ENCODE results near the gene TMEM163. TPM values are rescaled to one million over a fixed set of nuclear protein-coding genes. Genes with fewer than 3 reads are reported as not detected.

TMEM163 gene
- total RNA-seq, 1 donor from 2014 or later, result 2.4 TPM

DNA sequence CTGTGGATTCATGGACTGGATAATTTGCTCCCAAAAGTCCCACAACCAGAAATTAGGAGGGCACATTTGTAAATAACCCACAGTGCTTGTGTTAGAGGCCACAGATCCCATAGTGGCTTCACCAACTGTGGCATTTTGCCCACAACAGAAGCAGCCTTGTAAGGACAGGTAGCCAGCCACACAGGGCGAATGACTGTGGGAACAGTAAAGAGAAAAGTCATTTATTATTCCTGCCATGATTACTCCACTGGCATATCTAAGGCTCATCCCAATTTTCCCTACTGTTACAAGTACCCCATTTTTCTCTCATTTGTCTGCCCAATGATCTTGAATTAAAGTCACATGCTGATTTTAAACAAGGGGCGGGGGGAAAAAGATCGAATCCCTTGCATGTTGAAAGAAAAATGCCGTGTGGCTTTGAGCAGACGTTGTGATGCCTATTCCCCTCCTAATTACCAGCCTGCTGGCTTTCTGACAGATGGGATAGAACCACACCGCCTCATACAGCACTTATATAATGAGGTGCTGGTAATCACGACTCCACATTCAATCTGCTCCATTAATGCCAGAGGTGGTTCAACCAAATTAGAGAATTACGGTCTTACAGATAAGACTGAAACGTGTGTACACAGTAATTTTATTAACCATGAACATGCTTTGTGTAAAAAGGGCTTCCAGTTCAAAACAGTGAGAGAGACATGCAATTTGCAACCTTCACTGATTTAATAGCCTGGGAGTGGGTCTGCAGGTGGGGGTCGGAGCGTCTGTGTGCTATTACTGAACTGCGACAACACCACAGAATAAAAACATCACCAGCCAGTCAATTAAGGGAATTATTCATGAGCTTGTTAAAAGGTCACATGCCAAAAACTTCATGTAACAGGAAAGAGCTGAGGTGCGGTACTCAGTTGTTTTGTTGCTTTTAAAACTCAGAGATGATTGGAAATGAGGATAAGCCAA is 196.0 kb downstream of the TMEM163 start:
- no peak for DNase-seq (ENCODE audit: low read depth)
- TF ChIP-seq, protein P1, sequence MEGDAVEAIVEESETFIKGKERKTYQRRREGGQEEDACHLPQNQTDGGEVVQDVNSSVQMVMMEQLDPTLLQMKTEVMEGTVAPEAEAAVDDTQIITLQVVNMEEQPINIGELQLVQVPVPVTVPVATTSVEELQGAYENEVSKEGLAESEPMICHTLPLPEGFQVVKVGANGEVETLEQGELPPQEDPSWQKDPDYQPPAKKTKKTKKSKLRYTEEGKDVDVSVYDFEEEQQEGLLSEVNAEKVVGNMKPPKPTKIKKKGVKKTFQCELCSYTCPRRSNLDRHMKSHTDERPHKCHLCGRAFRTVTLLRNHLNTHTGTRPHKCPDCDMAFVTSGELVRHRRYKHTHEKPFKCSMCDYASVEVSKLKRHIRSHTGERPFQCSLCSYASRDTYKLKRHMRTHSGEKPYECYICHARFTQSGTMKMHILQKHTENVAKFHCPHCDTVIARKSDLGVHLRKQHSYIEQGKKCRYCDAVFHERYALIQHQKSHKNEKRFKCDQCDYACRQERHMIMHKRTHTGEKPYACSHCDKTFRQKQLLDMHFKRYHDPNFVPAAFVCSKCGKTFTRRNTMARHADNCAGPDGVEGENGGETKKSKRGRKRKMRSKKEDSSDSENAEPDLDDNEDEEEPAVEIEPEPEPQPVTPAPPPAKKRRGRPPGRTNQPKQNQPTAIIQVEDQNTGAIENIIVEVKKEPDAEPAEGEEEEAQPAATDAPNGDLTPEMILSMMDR (IDR thresholded peaks at IDR 0.05; ENCODE audit: insufficient read depth, low read length, poor library complexity, severe bottlenecking), result no peak
- no peak overlapping the region for H3K4me3 ChIP-seq (ENCODE audit: low read depth, low read length)
- no peaks in the 10 kb centered on the region for H3K27me3 ChIP-seq (ENCODE audit: control insufficient read depth, insufficient read depth, low read length)
- no peaks in the 10 kb centered on the region for H3K36me3 ChIP-seq (ENCODE audit: control insufficient read depth, insufficient read depth, low read length)

GRCh38 chr2:134518101-134518500 is 200.7 kb downstream of the TMEM163 start:
- TF ChIP-seq, protein P1 (IDR thresholded peaks at IDR 0.05; ENCODE audit: insufficient read depth, low read length, poor library complexity, severe bottlenecking), result no peak
- Histone ChIP-seq H3K36me3 (ENCODE audit: control insufficient read depth, insufficient read depth, low read length) (no peaks in the 10 kb centered on the region), H3K27me3 (ENCODE audit: control insufficient read depth, insufficient read depth, low read length) (no peaks in the 10 kb centered on the region), H3K4me3 (ENCODE audit: low read depth, low read length) (no peak overlapping the region)
- no peak for DNase-seq (ENCODE audit: low read depth)

DNA sequence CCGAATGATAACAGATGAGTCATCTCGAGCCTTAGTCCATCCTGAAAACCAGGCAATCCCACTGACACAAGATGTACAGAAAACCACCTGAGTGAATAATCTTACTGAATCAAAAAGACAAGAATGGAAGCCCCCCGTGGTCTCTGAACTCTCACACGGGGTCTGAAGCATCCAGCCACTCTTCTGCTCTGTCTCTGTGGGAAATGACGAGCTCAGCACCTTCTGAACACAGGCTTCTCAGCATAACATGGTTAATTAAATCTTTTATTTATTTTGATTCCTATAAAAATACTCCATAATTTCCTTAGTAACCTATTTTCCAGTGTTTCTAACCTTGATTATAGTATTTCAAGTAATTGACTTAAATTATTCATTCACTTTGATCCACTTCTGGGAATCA is 203.7 kb downstream of the TMEM163 start:
- TF ChIP-seq, protein P1 (IDR thresholded peaks at IDR 0.05; ENCODE audit: insufficient read depth, low read length, poor library complexity, severe bottlenecking), result no peak
- no peak overlapping the region for H3K4me3 ChIP-seq (ENCODE audit: low read depth, low read length)
- H3K27me3 ChIP-seq (ENCODE audit: control insufficient read depth, insufficient read depth, low read length), result no peaks in the 10 kb centered on the region
- DNase-seq (ENCODE audit: low read depth), result no peak
- no peaks in the 10 kb centered on the region for H3K36me3 ChIP-seq (ENCODE audit: control insufficient read depth, insufficient read depth, low read length)

- TF ChIP-seq, protein P1 (IDR thresholded peaks at IDR 0.05; ENCODE audit: insufficient read depth, low read length, poor library complexity, severe bottlenecking), result no peak
- DNase-seq (ENCODE audit: low read depth), result no peak
- H3K36me3 ChIP-seq (ENCODE audit: control insufficient read depth, insufficient read depth, low read length), result no peaks in the 10 kb centered on the region
- H3K4me3 ChIP-seq (ENCODE audit: low read depth, low read length), result no peak overlapping the region
- H3K27me3 ChIP-seq (ENCODE audit: control insufficient read depth, insufficient read depth, low read length), result no peaks in the 10 kb centered on the region
Measured at GRCh38 chr2:134513465-134513804, 205.4 kb downstream of the TMEM163 start.

DNA sequence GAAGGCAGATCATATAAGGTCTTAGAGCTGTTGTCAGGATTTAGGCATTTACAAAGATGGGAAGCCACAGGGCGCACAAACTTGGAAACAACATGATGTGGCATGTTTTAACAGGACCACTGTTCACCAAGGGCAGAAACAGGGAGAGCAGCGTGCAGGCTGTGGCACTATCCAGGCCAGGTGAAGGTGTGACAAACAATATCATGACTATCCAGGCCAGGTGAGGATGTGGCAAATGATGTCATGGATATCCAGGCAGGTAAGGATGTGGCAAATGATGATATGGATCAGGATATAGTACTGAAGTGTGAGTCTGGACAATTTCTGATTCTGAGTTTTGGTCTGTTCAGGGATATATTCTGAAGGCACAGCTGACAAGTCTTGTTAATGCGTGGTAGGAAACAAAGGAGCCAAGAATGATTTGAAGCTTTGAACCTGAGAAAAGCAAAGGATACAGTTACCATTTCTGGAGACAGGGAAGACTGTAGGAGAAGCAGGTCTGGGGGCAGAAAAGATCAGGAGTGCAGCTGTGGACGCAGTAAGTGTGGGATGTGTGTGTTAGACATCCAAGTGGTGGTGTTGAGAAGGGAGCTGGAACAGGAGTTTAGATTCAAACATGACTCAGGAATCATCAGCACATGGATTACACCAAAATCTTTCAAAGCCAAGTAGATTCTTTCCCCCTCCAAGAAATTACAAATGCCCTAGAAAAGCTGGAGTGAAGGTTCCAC is 205.9 kb downstream of the TMEM163 start:
- TF ChIP-seq, protein P1 (IDR thresholded peaks at IDR 0.05; ENCODE audit: insufficient read depth, low read length, poor library complexity, severe bottlenecking), result no peak
- no peaks in the 10 kb centered on the region for H3K36me3 ChIP-seq (ENCODE audit: control insufficient read depth, insufficient read depth, low read length)
- no peak overlapping the region for H3K4me3 ChIP-seq (ENCODE audit: low read depth, low read length)
- no peak for DNase-seq (ENCODE audit: low read depth)
- no peaks in the 10 kb centered on the region for H3K27me3 ChIP-seq (ENCODE audit: control insufficient read depth, insufficient read depth, low read length)

Data from kidney epithelial cell (primary cell).